HUES64 (cell line): ENCODE measurements around the gene CSTF2T.

Experiments
- H3K27ac ChIP-seq: 2 replicates; pipeline ENCODE4 v1.7.0; 2013; ENCODE audit warnings: low read depth, low read length, inconsistent platforms
- H3K27me3 ChIP-seq: 2 replicates; pipeline ENCODE4 v1.6.1; 2013; ENCODE audit warnings: mild to moderate bottlenecking, low read length; ENCODE audit not compliant: insufficient read depth
- H3K36me3 ChIP-seq: 2 replicates; pipeline ENCODE4 v1.6.1; 2013; ENCODE audit warnings: mild to moderate bottlenecking, low read length; ENCODE audit not compliant: insufficient read depth
- H3K4me1 ChIP-seq: 2 replicates; pipeline ENCODE4 v1.6.1; 2013; ENCODE audit warnings: mild to moderate bottlenecking, low read length, moderate library complexity; ENCODE audit not compliant: insufficient read depth
- H3K4me3 ChIP-seq: 2 replicates; pipeline ENCODE4 v1.5.1; 2013; ENCODE audit warnings: mild to moderate bottlenecking, low read length, moderate library complexity
- H3K9ac ChIP-seq: 2 replicates; pipeline ENCODE4 v1.6.1; 2013; ENCODE audit warnings: mild to moderate bottlenecking, low read depth, low read length
- H3K9me3 ChIP-seq: 2 replicates; pipeline ENCODE4 v1.6.1; 2013; ENCODE audit warnings: low read depth, low read length; ENCODE audit not compliant: insufficient read depth
- WGBS: fragments of 150-250, 120-280 bp; methylation state at CpG from one replicate; pipeline ENCODE4 v1.1.7; 2013; ENCODE audit warnings: missing lambda C conversion rate; 5-methylcytosine and 5-hydroxymethylcytosine counted together

CSTF2T gene

GRCh38 chr10:51669041-51669440 is 30.4 kb downstream of the CSTF2T start:
- no peak overlapping the region for H3K27ac ChIP-seq
- no peaks in the 10 kb centered on the region; the same call in 1 of the 2 replicates for H3K9me3 ChIP-seq
- no peaks in the 10 kb centered on the region for H3K27me3 ChIP-seq
- 100% methylated on average over 3 of the region's 5 CpGs for WGBS
- no peaks in the 10 kb centered on the region for H3K36me3 ChIP-seq
- H3K4me1 ChIP-seq, result no peaks in the 10 kb centered on the region
- no peak overlapping the region for H3K9ac ChIP-seq
- H3K4me3 ChIP-seq, result no peak overlapping the region

DNA sequence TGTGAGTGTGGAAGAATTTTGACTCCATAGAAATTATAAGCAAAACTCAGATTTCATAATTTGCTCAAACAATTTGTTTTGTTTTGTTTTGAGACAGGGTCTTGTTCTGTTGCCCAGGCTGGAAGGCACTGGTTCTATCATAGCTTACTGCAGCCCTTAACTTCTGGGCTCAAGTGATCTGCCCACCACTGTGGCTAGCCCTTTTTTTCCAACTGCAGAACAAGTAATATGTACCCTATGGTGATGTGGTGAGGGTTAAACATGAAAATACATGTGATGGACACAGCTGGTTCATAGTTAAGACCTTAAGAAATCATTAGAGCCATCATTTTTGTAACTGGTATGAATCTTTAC is 31.1 kb downstream of the CSTF2T start:
- H3K4me3 ChIP-seq, result no peak overlapping the region
- H3K27me3 ChIP-seq, result no peaks in the 10 kb centered on the region
- H3K9me3 ChIP-seq, result no peaks in the 10 kb centered on the region; the same call in 1 of the 2 replicates
- no peaks in the 10 kb centered on the region for H3K4me1 ChIP-seq
- H3K27ac ChIP-seq, result no peak overlapping the region
- no peaks in the 10 kb centered on the region for H3K36me3 ChIP-seq
- no peak overlapping the region for H3K9ac ChIP-seq

DNA sequence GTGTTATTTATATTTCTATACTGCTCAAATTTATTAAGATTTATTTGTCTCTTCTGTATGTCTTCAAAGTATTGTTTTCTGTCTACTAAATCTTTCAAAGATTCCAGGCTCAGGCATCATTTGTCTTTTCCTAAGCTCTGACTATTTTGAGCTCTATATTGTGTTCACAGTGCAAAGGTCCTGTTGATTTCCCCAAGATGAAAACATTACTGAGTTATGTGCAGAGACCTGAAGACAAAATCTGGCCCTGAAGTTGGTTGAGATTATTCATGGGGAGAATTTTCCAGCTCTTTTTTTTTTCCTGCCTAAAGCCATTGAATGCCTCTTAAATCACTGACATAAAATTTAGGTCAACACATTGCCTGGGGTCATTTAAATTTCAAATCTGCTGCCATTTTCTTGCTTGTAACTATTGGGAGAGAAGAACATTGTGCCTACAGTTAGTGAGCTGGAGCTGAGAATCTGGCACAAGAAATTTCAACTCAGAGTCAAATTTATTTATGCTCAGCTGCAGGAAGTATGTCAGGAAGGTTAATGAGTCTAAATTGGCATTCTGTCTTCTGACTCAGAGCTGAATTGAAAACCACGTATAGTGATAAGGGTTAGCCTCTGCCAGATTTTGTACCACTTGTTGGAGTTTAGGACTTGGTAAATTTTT is 31.6 kb downstream of the CSTF2T start:
- H3K4me1 ChIP-seq, result no peaks in the 10 kb centered on the region
- no peaks in the 10 kb centered on the region; the same call in 1 of the 2 replicates for H3K9me3 ChIP-seq
- 80% methylated on average over 1 of the region's 1 CpG for WGBS
- no peaks in the 10 kb centered on the region for H3K27me3 ChIP-seq
- H3K36me3 ChIP-seq, result no peaks in the 10 kb centered on the region
- H3K9ac ChIP-seq, result no peak overlapping the region
- H3K27ac ChIP-seq, result no peak overlapping the region
- H3K4me3 ChIP-seq, result no peak overlapping the region

- Histone ChIP-seq H3K9me3 (no peaks in the 10 kb centered on the region), H3K4me1 (no peaks in the 10 kb centered on the region), H3K4me3 (no peak overlapping the region), H3K27me3 (no peaks in the 10 kb centered on the region), H3K36me3 (no peaks in the 10 kb centered on the region), H3K9ac (no peak overlapping the region), H3K27ac (no peak overlapping the region)
These were observed 32.9 kb downstream of the CSTF2T start for GRCh38 chr10:51666456-51666855.

- Histone ChIP-seq H3K4me3 (no peak overlapping the region), H3K4me1 (no peaks in the 10 kb centered on the region), H3K27me3 (no peaks in the 10 kb centered on the region), H3K9ac (no peak overlapping the region), H3K36me3 (no peaks in the 10 kb centered on the region), H3K9me3 (no peaks in the 10 kb centered on the region), H3K27ac (no peak overlapping the region)
- WGBS, result 93% methylated on average over 3 of the region's 3 CpGs
These were observed 36.3 kb downstream of the CSTF2T start for GRCh38 chr10:51663086-51663485.

DNA sequence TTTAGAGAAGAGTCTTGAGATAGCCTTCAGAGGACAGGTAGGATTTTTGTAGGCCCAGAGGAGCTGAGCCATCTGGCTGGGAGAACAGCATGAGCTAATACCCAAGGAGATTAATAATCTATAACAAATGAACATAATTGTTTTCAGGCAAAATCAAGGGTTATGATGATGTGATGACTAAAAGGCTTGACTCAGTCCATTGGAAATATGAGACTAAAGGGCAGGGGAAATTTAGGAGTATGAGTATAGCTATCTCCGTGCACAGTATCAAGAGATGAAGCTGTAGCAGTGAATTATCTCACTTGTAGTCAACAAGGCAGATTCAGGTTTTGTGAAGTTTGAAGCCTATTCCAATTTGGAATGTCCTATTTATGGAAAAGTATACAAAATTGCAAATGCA is 40.1 kb downstream of the CSTF2T start:
- H3K4me3 ChIP-seq, result no peak overlapping the region
- 96% methylated on average over 1 of the region's 1 CpG for WGBS

DNA sequence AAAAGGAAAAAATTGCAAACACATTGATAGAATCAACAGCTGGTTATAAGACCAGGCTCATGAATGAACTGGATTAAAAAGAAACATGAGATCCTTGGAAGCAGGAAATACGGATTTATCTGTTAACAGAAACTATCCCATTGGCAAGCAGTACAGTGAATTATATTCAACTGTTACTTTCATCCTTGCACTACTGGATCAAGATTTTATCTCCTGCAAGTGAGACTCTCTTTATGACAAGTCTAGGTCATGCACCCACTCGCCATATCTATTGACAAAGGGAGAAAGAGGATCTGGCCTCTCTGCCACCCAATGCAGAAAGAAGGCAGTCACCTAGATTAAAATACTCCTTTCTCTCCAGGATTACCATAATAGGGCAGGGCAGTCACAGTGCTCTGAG is 41.4 kb downstream of the CSTF2T start:
- no peak overlapping the region for H3K27ac ChIP-seq
- 82% methylated on average over 2 of the region's 2 CpGs for WGBS
- no peaks in the 10 kb centered on the region for H3K27me3 ChIP-seq
- H3K9me3 ChIP-seq, result no peaks in the 10 kb centered on the region
- no peak overlapping the region for H3K9ac ChIP-seq
- no peaks in the 10 kb centered on the region for H3K4me1 ChIP-seq
- no peak overlapping the region for H3K4me3 ChIP-seq
- H3K36me3 ChIP-seq, result no peaks in the 10 kb centered on the region

More for the DNA sequence above, 40.1 kb downstream of the CSTF2T start:
- H3K27ac ChIP-seq, result no peak overlapping the region
- no peaks in the 10 kb centered on the region for H3K9me3 ChIP-seq
- no peak overlapping the region for H3K9ac ChIP-seq
- no peaks in the 10 kb centered on the region for H3K4me1 ChIP-seq
- H3K36me3 ChIP-seq, result no peaks in the 10 kb centered on the region
- no peaks in the 10 kb centered on the region for H3K27me3 ChIP-seq

GRCh38 chr10:51656503-51656902 is 42.9 kb downstream of the CSTF2T start:
- no peak overlapping the region for H3K4me3 ChIP-seq
- H3K9ac ChIP-seq, result no peak overlapping the region
- H3K4me1 ChIP-seq, result no peaks in the 10 kb centered on the region
- no peaks in the 10 kb centered on the region for H3K36me3 ChIP-seq
- WGBS, result 95% methylated on average over 3 of the region's 3 CpGs
- no peaks in the 10 kb centered on the region for H3K9me3 ChIP-seq
- H3K27ac ChIP-seq, result no peak overlapping the region
- no peaks in the 10 kb centered on the region for H3K27me3 ChIP-seq

DNA sequence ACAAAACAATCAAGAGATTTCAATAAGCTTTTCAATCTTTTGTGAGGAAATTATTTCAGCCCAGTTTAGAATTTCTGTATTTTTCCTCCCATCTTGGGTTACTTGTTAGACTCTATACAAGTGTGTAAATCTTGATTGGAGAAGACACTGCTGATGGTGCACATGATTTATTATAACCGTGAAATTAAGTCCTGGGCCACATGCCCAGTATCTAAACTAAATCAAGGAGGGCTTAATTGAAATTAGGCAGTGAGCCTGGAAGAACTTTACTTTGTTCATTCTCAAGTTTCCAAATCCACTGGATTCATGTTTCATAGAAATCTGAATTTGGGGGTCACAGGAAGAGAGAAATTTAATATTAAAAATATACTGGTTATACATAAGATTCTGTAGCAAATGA is 44.5 kb downstream of the CSTF2T start:
- Histone ChIP-seq H3K4me1 (no peaks in the 10 kb centered on the region), H3K4me3 (no peak overlapping the region), H3K9ac (no peak overlapping the region), H3K36me3 (no peaks in the 10 kb centered on the region), H3K27me3 (no peaks in the 10 kb centered on the region), H3K27ac (no peak overlapping the region), H3K9me3 (no peaks in the 10 kb centered on the region)
- 94% methylated on average over 1 of the region's 1 CpG for WGBS

- H3K4me3 ChIP-seq, result no peak overlapping the region
- no peak overlapping the region for H3K9ac ChIP-seq
- no peaks in the 10 kb centered on the region for H3K36me3 ChIP-seq
- no peaks in the 10 kb centered on the region for H3K9me3 ChIP-seq
- H3K27ac ChIP-seq, result no peak overlapping the region
- H3K27me3 ChIP-seq, result no peaks in the 10 kb centered on the region
- no peaks in the 10 kb centered on the region for H3K4me1 ChIP-seq
These were observed 46.4 kb downstream of the CSTF2T start for GRCh38 chr10:51653025-51653424.

- H3K27me3 ChIP-seq, result no peaks in the 10 kb centered on the region
- WGBS, result 88% methylated on average over 1 of the region's 1 CpG
- no peaks in the 10 kb centered on the region for H3K9me3 ChIP-seq
- H3K9ac ChIP-seq, result no peak overlapping the region
- no peak overlapping the region for H3K4me3 ChIP-seq
- H3K36me3 ChIP-seq, result no peaks in the 10 kb centered on the region
- no peaks in the 10 kb centered on the region for H3K4me1 ChIP-seq
- no peak overlapping the region for H3K27ac ChIP-seq
These were observed 48.3 kb downstream of the CSTF2T start for GRCh38 chr10:51651063-51651462.

GRCh38 chr10:51649064-51649463 is 50.3 kb downstream of the CSTF2T start:
- 93% methylated on average over 2 of the region's 3 CpGs for WGBS
- no peaks in the 10 kb centered on the region for H3K27me3 ChIP-seq

More at GRCh38 chr10:51649064-51649463, 50.3 kb downstream of the CSTF2T start:
- no peak overlapping the region for H3K9ac ChIP-seq
- H3K9me3 ChIP-seq, result no peaks in the 10 kb centered on the region
- H3K27ac ChIP-seq, result no peak overlapping the region
- no peak overlapping the region for H3K4me3 ChIP-seq
- H3K36me3 ChIP-seq, result no peaks in the 10 kb centered on the region
- no peaks in the 10 kb centered on the region for H3K4me1 ChIP-seq
